Upper lobe of left lung (tissue), 4 donors: Measurements from ENCODE around the gene RAB37.
A peak's percentile ranks its signal among the peaks of the same experiment; 100 is the strongest.

Experiments used
- CTCF ChIP-seq, 6 experiments: fragments of 450-650 bp in 4 of 6; fragments of 200-600 bp in 2 of 6; sonication (generic) in 2 of 6; IDR thresholded peaks; one replicate each; pipeline ENCODE4 v1.5.1; 2016 to 2019; ENCODE audit warnings: antibody characterized with exemption in 6 of 6
- POLR2A ChIP-seq, 4 donors: fragments of 450-650 bp; IDR thresholded peaks; one replicate each; pipeline ENCODE4 v1.5.1; 2016 to 2017; ENCODE audit warnings: antibody characterized with exemption in 4 of 4, mild to moderate bottlenecking in 2 of 4

- TF ChIP-seq POLR2A (IDR thresholded peaks at IDR 0.05) (peak in 1 of 4 donors; percentile 50), CTCF (IDR thresholded peaks at IDR 0.05) (no peak)
Measured at GRCh38 chr17:74779948-74780400, 42.9 kb downstream of the RAB37 start.
